22Rv1 (cell line): Measurements from ENCODE around the gene ELOVL6.

Source experiments
- H3K27ac ChIP-seq: fragments of 450-650 bp; 2 replicates; pipeline ENCODE4 v1.5.1; 2017
- CTCF ChIP-seq: fragments of 450-650 bp; IDR thresholded peaks from 2 replicates; pipeline ENCODE4 v1.5.1; 2017; ENCODE audit warnings: mild to moderate bottlenecking
- ZFX ChIP-seq: fragments of 450-650 bp; IDR thresholded peaks from 2 replicates; pipeline ENCODE4 v1.6.1; 2017; ENCODE audit warnings: antibody characterized with exemption, borderline replicate concordance

ELOVL6 gene

GRCh38 chr4:110061076-110061475 lies 137.3 kb downstream of the ELOVL6 start:
- H3K27ac ChIP-seq = no peak overlapping the region
- TF ChIP-seq CTCF (no peak), ZFX (no peak)

GRCh38 chr4:110059556-110060191 lies 138.7 kb downstream of the ELOVL6 start:
- H3K27ac ChIP-seq = no peak overlapping the region
- TF ChIP-seq ZFX (no peak), CTCF (no peak)

- no peak overlapping the region for H3K27ac ChIP-seq
- TF ChIP-seq ZFX (no peak), CTCF (no peak)
Measured at GRCh38 chr4:110058677-110059076, 139.7 kb downstream of the ELOVL6 start.

- H3K27ac ChIP-seq = no peak overlapping the region
Measured at GRCh38 chr4:110055158-110055768, 143.2 kb downstream of the ELOVL6 start.

GRCh38 chr4:110049951-110050925 lies 148.2 kb downstream of the ELOVL6 start:
- TF ChIP-seq CTCF (peak; percentile 83), ZFX (no peak)
- no peak overlapping the region for H3K27ac ChIP-seq

More at GRCh38 chr4:110055158-110055768, 143.2 kb downstream of the ELOVL6 start:
- no peak for TF ChIP-seq ZFX
- no peak for TF ChIP-seq CTCF

GRCh38 chr4:110046588-110047049 lies 151.8 kb downstream of the ELOVL6 start:
- TF ChIP-seq ZFX (no peak), CTCF (no peak)
- H3K27ac ChIP-seq = no peak overlapping the region
